H9 (cell line): Measurements from ENCODE around the gene OR10H1. TPM values are rescaled to one million over a fixed set of nuclear protein-coding genes. Genes with fewer than 3 reads are reported as not detected.

Experiments
- DNase-seq: peaks from one replicate; pipeline ENCODE4 v3.0.0-alpha.2; 2017
- H2AFZ ChIP-seq: one replicate; pipeline ENCODE4 v1.6.1; 2013; ENCODE audit warnings: mild to moderate bottlenecking, low read length, control low read depth, moderate library complexity
- H2AK5ac ChIP-seq: 2 replicates; pipeline ENCODE4 v1.6.1; 2013; ENCODE audit warnings: low read length, control low read depth, mixed read lengths; ENCODE audit not compliant: insufficient read length
- H2BK120ac ChIP-seq: one replicate; pipeline ENCODE4 v1.6.1; 2013; ENCODE audit warnings: low read depth, mild to moderate bottlenecking, low read length, control low read depth, inconsistent platforms; ENCODE audit not compliant: poor library complexity, severe bottlenecking
- H2BK12ac ChIP-seq: 2 replicates; pipeline ENCODE4 v1.6.1; 2013; ENCODE audit warnings: low read length, control low read depth, mixed read lengths, low read depth; ENCODE audit not compliant: insufficient read length
- H2BK15ac ChIP-seq: 2 replicates; pipeline ENCODE4 v1.6.1; 2013; ENCODE audit warnings: low read depth, low read length, control low read depth
- H2BK20ac ChIP-seq: one replicate; pipeline ENCODE4 v1.6.1; 2013; ENCODE audit warnings: low read depth, mild to moderate bottlenecking, low read length, control low read depth, inconsistent platforms; ENCODE audit not compliant: poor library complexity, severe bottlenecking
- H2BK5ac ChIP-seq: 2 replicates; pipeline ENCODE4 v1.6.1; 2013; ENCODE audit warnings: low read length, control low read depth, mixed read lengths; ENCODE audit not compliant: insufficient read length
- H3K14ac ChIP-seq: 2 replicates; pipeline ENCODE4 v1.6.1; 2013; ENCODE audit warnings: low read length, control low read depth; ENCODE audit not compliant: insufficient read depth
- H3K18ac ChIP-seq: 2 replicates; pipeline ENCODE4 v1.6.1; 2013; ENCODE audit warnings: low read depth, mild to moderate bottlenecking, mixed read lengths, low read length, control low read depth; ENCODE audit not compliant: insufficient read length
- H3K23ac ChIP-seq: 2 replicates; pipeline ENCODE4 v1.6.1; 2013; ENCODE audit warnings: low read length, control low read depth, mixed read lengths, low read depth; ENCODE audit not compliant: insufficient read length
- H3K23me2 ChIP-seq: 2 replicates; pipeline ENCODE4 v1.6.1; 2013; ENCODE audit warnings: low read depth, mild to moderate bottlenecking, mixed read lengths, low read length, control low read depth; ENCODE audit not compliant: insufficient read length, poor library complexity, severe bottlenecking
- H3K27ac ChIP-seq: 2 replicates; pipeline ENCODE4 v1.5.1; 2013; ENCODE audit warnings: low read length, control low read depth, mixed read lengths, low read depth; ENCODE audit not compliant: insufficient read length
- H3K27me3 ChIP-seq: 2 replicates; pipeline ENCODE4 v1.6.1; 2013; ENCODE audit warnings: low read length, control low read depth, inconsistent platforms; ENCODE audit not compliant: insufficient read depth
- H3K4ac ChIP-seq: 2 replicates; pipeline ENCODE4 v1.6.1; 2013; ENCODE audit warnings: low read depth, mild to moderate bottlenecking, control low read depth, inconsistent platforms, low read length, moderate library complexity
- H3K4me1 ChIP-seq: 2 replicates; pipeline ENCODE4 v1.6.1; 2013; ENCODE audit warnings: low read length, control low read depth, inconsistent platforms; ENCODE audit not compliant: insufficient read depth
- H3K4me2 ChIP-seq: 2 replicates; pipeline ENCODE4 v1.6.1; 2013; ENCODE audit warnings: low read length, control low read depth, mixed read lengths; ENCODE audit not compliant: insufficient read length, insufficient read depth
- H3K56ac ChIP-seq: 2 replicates; pipeline ENCODE4 v1.6.1; 2013; ENCODE audit warnings: low read depth, mild to moderate bottlenecking, mixed read lengths, low read length, control low read depth; ENCODE audit not compliant: insufficient read length
- H3K79me1 ChIP-seq: 2 replicates; pipeline ENCODE4 v1.6.1; 2013; ENCODE audit warnings: low read depth, mild to moderate bottlenecking, moderate library complexity, low read length, control low read depth, inconsistent platforms; ENCODE audit not compliant: insufficient read depth, poor library complexity, severe bottlenecking
- H3K79me2 ChIP-seq: 2 replicates; pipeline ENCODE4 v1.6.1; 2013; ENCODE audit warnings: low read length, control low read depth, inconsistent platforms; ENCODE audit not compliant: insufficient read depth
- H3K9ac ChIP-seq: 2 replicates; pipeline ENCODE4 v1.6.1; 2013; ENCODE audit warnings: low read length, control low read depth, mixed read lengths; ENCODE audit not compliant: insufficient read length; ENCODE audit errors: extremely low read depth
- H3K9me3 ChIP-seq: one replicate; pipeline ENCODE4 v1.6.1; 2013; ENCODE audit warnings: low read depth, low read length, inconsistent platforms; ENCODE audit not compliant: control insufficient read depth
- H3T11ph ChIP-seq: one replicate; pipeline ENCODE4 v1.6.1; 2013; ENCODE audit warnings: mild to moderate bottlenecking, low read length, control low read depth, inconsistent platforms
- H4K20me1 ChIP-seq: one replicate; pipeline ENCODE4 v1.6.1; 2013; ENCODE audit not compliant: control insufficient read depth, insufficient read length, insufficient read depth
- H4K5ac ChIP-seq: 2 replicates; pipeline ENCODE4 v1.6.1; 2013; ENCODE audit warnings: low read depth, mild to moderate bottlenecking, mixed read lengths, low read length, control low read depth; ENCODE audit not compliant: insufficient read length
- H4K8ac ChIP-seq: replicated peaks from 2 replicates; pipeline ENCODE4 v1.6.1; 2013; ENCODE audit warnings: low read length, control low read depth, mixed read lengths, low read depth; ENCODE audit not compliant: insufficient read length
- H4K91ac ChIP-seq: 2 replicates; pipeline ENCODE4 v1.6.1; 2013; ENCODE audit warnings: low read depth, mild to moderate bottlenecking, moderate library complexity, mixed read lengths, low read length, control low read depth; ENCODE audit not compliant: insufficient read length
- H3K27ac Mint-ChIP-seq, 3 experiments: 2 replicates in 2 of 3; 3 replicates in 1 of 3; pipeline ENCODE4 v1.8.0; 2020 to 2021; ENCODE audit warnings: mixed read lengths in 3 of 3, mild to moderate bottlenecking in 1 of 3, moderate library complexity in 1 of 3
- H3K27me3 Mint-ChIP-seq: 2 replicates; pipeline ENCODE4 v1.8.0; 2021; ENCODE audit warnings: low read depth, mild to moderate bottlenecking, moderate library complexity, mixed read lengths
- H3K36me3 Mint-ChIP-seq, 3 experiments: 2 replicates in 2 of 3; 3 replicates in 1 of 3; pipeline ENCODE4 v1.8.0; 2020 to 2021; ENCODE audit warnings: low read depth in 3 of 3, mixed read lengths in 3 of 3; ENCODE audit not compliant: insufficient read depth in 1 of 3
- H3K4me1 Mint-ChIP-seq, 2 experiments: 2 replicates each; pipeline ENCODE4 v1.8.0; 2020; ENCODE audit warnings: mixed read lengths in 2 of 2
- H3K4me3 Mint-ChIP-seq, 2 experiments: 2 replicates in 1 of 2; 3 replicates in 1 of 2; pipeline ENCODE4 v1.8.0; 2020 to 2021; ENCODE audit warnings: mild to moderate bottlenecking in 2 of 2, mixed read lengths in 2 of 2, moderate library complexity in 1 of 2
- H3K9me3 Mint-ChIP-seq, 2 experiments: 2 replicates in 1 of 2; 3 replicates in 1 of 2; pipeline ENCODE4 v1.8.0; 2020; ENCODE audit warnings: mild to moderate bottlenecking in 2 of 2, mixed read lengths in 2 of 2, moderate library complexity in 1 of 2
- WGBS: extraction: QIAGEN DNeasy Blood & Tissue Kit; methylation state at CpG from one replicate; pipeline ENCODE4 v1.1.7; 2013; ENCODE audit warnings: missing lambda C conversion rate, low lambda C conversion rate, mixed read lengths; ENCODE audit not compliant: insufficient read length; ENCODE audit errors: extremely low coverage; 5-methylcytosine and 5-hydroxymethylcytosine counted together
- total RNA-seq: library from RNA; stranded (reverse); gene quantifications from 2 replicates; pipeline ENCODE4 v1.2.1, GENCODE V29; 2021
- TF ChIP-seq, protein P1 (sequence below): fragments of 200-600 bp; sonication (generic); conservative IDR thresholded peaks from 3 replicates; pipeline ENCODE4 v1.8.0; 2021; ENCODE audit warnings: antibody characterized with exemption, mild to moderate bottlenecking

Gene OR10H1
- total RNA-seq, 1 experiment from 2014 or later: not detected

DNA sequence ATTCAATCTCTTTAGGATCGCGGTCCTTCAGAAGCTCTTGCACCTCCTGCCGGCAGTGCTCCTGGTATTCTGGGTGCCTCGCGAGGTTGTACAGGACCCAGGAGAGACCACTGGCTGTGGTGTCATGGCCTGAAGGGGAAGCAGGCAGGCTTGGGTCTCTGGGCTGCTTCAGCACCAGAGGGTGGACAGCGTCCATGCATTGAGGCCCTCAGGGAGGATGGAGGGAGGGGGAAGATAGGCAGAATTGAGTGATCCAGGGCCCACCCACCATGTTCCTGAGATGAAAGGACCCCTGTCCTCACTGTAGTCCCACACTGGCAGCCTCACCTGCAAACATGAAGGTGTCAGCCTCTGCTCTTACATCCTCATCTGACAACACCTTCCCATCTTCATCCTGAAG lies 45.9 kb downstream of the OR10H1 start:
- H3K4ac ChIP-seq: no peak overlapping the region
- H2BK15ac ChIP-seq: no peak overlapping the region
- H3K79me1 ChIP-seq: no peaks in the 10 kb centered on the region
- WGBS: no CpG with 5 or more reads among the region's 6 CpGs
- Mint-ChIP-seq H3K27me3 (peaks cover 2% of the 10 kb centered on the region), H3K27ac (no peak overlapping the region), H3K9me3 (peaks cover 94 to 97% of the 10 kb centered on the region in 2 experiments), H3K4me1 (no peaks in the 10 kb centered on the region), H3K4me3 (no peak overlapping the region), H3K36me3 (peaks cover 5 to 50% (median 16%) of the 10 kb centered on the region in 3 experiments; a peak in 6 of 7 replicates)
- H3K14ac ChIP-seq: no peak overlapping the region
- no peak overlapping the region for H3T11ph ChIP-seq
- no peak overlapping the region for H3K56ac ChIP-seq
- no peak overlapping the region for H3K18ac ChIP-seq
- H4K8ac ChIP-seq: no peak overlapping the region
- DNase-seq: no peak
- H3K23me2 ChIP-seq: no peaks in the 10 kb centered on the region
- no peaks in the 10 kb centered on the region for H3K27me3 ChIP-seq
- H3K9me3 ChIP-seq: peaks cover 82% of the 10 kb centered on the region
- H4K91ac ChIP-seq: no peak overlapping the region
- no peak overlapping the region for H2BK120ac ChIP-seq
- H3K4me2 ChIP-seq: no peak overlapping the region
- H2AK5ac ChIP-seq: no peak overlapping the region
- no peak overlapping the region for H2BK20ac ChIP-seq
- no peak overlapping the region for H3K27ac ChIP-seq
- no peak overlapping the region for H3K23ac ChIP-seq
- H3K79me2 ChIP-seq: no peaks in the 10 kb centered on the region
- H3K4me1 ChIP-seq: no peaks in the 10 kb centered on the region
- H2BK5ac ChIP-seq: no peak overlapping the region
- no peak overlapping the region for H4K5ac ChIP-seq
- TF ChIP-seq, protein P1, sequence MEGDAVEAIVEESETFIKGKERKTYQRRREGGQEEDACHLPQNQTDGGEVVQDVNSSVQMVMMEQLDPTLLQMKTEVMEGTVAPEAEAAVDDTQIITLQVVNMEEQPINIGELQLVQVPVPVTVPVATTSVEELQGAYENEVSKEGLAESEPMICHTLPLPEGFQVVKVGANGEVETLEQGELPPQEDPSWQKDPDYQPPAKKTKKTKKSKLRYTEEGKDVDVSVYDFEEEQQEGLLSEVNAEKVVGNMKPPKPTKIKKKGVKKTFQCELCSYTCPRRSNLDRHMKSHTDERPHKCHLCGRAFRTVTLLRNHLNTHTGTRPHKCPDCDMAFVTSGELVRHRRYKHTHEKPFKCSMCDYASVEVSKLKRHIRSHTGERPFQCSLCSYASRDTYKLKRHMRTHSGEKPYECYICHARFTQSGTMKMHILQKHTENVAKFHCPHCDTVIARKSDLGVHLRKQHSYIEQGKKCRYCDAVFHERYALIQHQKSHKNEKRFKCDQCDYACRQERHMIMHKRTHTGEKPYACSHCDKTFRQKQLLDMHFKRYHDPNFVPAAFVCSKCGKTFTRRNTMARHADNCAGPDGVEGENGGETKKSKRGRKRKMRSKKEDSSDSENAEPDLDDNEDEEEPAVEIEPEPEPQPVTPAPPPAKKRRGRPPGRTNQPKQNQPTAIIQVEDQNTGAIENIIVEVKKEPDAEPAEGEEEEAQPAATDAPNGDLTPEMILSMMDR: no peak
- H2BK12ac ChIP-seq: no peak overlapping the region
- H2AFZ ChIP-seq: no peak overlapping the region
- H3K9ac ChIP-seq: no peak overlapping the region
- H4K20me1 ChIP-seq: no peaks in the 10 kb centered on the region
